ENCODE results near the gene CAMLG.

GRCh38 chr5:134714541-134714940, 23.8 kb upstream of the CAMLG start:
- TF ChIP-seq EZH2 (IDR thresholded peaks at IDR 0.05; ENCODE audit: low read length), result no peak
- no peak for TF ChIP-seq CTCF (optimal IDR thresholded peaks at IDR 0.05 in 1 of 3, IDR thresholded peaks at IDR 0.05 in 1 of 3, conservative IDR thresholded peaks at IDR 0.05 in 1 of 3; ENCODE audit: extremely low read depth in 1 of 3, insufficient read depth in 2 of 3, low read length in 3 of 3)
